ENCODE results near the gene SIK3.

DNA sequence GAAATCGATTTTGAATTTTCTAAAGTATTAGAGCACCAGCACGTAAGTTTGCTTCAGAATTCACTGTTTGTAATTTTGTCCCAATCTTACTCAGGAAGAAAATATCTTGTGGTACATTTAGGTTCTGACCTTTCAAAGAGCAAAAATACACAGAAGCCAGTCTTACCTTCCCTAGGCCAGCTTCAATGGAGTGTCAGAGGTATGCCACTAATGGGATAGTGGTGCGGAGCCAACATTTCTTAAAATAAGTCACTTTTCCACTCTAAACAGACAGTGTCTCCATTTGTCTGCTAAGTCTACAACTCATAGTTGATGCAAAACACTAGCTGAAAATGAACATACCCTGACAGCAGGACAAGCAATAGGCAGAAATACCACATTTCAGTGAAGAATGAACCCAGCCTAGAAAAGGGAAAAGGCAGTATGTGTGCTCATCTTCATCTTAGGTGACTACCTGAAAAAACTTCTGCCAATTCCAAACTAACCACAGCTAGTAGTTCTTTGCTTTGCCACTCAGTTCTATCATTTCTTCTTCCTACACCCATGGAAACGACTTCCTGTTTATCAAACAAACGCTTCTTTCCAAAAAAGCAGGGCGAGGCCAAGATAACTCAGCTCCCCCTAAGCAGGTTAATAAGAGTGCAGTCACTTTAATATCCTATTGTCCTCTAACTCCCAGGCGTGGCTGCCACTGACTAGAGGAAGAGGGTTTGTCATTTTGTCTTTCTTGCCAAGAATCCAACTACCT is 166.8 kb downstream of the SIK3 start:
- TF ChIP-seq, protein P1, sequence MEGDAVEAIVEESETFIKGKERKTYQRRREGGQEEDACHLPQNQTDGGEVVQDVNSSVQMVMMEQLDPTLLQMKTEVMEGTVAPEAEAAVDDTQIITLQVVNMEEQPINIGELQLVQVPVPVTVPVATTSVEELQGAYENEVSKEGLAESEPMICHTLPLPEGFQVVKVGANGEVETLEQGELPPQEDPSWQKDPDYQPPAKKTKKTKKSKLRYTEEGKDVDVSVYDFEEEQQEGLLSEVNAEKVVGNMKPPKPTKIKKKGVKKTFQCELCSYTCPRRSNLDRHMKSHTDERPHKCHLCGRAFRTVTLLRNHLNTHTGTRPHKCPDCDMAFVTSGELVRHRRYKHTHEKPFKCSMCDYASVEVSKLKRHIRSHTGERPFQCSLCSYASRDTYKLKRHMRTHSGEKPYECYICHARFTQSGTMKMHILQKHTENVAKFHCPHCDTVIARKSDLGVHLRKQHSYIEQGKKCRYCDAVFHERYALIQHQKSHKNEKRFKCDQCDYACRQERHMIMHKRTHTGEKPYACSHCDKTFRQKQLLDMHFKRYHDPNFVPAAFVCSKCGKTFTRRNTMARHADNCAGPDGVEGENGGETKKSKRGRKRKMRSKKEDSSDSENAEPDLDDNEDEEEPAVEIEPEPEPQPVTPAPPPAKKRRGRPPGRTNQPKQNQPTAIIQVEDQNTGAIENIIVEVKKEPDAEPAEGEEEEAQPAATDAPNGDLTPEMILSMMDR (IDR thresholded peaks at IDR 0.05; ENCODE audit: insufficient read depth, low read length) = no peak
- TF ChIP-seq, protein P2, sequence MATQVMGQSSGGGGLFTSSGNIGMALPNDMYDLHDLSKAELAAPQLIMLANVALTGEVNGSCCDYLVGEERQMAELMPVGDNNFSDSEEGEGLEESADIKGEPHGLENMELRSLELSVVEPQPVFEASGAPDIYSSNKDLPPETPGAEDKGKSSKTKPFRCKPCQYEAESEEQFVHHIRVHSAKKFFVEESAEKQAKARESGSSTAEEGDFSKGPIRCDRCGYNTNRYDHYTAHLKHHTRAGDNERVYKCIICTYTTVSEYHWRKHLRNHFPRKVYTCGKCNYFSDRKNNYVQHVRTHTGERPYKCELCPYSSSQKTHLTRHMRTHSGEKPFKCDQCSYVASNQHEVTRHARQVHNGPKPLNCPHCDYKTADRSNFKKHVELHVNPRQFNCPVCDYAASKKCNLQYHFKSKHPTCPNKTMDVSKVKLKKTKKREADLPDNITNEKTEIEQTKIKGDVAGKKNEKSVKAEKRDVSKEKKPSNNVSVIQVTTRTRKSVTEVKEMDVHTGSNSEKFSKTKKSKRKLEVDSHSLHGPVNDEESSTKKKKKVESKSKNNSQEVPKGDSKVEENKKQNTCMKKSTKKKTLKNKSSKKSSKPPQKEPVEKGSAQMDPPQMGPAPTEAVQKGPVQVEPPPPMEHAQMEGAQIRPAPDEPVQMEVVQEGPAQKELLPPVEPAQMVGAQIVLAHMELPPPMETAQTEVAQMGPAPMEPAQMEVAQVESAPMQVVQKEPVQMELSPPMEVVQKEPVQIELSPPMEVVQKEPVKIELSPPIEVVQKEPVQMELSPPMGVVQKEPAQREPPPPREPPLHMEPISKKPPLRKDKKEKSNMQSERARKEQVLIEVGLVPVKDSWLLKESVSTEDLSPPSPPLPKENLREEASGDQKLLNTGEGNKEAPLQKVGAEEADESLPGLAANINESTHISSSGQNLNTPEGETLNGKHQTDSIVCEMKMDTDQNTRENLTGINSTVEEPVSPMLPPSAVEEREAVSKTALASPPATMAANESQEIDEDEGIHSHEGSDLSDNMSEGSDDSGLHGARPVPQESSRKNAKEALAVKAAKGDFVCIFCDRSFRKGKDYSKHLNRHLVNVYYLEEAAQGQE (IDR thresholded peaks at IDR 0.05; ENCODE audit: insufficient replicate concordance, low read depth) = no peak
- TF ChIP-seq SPI1 (IDR thresholded peaks at IDR 0.05; ENCODE audit: borderline replicate concordance, low read depth) = peak; percentile 61; the same call in 1 of the 2 replicates

Measured in HL-60 (cell line).